ENCODE results near the gene SLIT3.

- TF ChIP-seq POLR2AphosphoS5 (IDR thresholded peaks at IDR 0.05), result no peak
- TF ChIP-seq POLR2A (IDR thresholded peaks at IDR 0.05), result no peak
- TF ChIP-seq, protein P1, sequence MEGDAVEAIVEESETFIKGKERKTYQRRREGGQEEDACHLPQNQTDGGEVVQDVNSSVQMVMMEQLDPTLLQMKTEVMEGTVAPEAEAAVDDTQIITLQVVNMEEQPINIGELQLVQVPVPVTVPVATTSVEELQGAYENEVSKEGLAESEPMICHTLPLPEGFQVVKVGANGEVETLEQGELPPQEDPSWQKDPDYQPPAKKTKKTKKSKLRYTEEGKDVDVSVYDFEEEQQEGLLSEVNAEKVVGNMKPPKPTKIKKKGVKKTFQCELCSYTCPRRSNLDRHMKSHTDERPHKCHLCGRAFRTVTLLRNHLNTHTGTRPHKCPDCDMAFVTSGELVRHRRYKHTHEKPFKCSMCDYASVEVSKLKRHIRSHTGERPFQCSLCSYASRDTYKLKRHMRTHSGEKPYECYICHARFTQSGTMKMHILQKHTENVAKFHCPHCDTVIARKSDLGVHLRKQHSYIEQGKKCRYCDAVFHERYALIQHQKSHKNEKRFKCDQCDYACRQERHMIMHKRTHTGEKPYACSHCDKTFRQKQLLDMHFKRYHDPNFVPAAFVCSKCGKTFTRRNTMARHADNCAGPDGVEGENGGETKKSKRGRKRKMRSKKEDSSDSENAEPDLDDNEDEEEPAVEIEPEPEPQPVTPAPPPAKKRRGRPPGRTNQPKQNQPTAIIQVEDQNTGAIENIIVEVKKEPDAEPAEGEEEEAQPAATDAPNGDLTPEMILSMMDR (IDR thresholded peaks at IDR 0.05), result no peak
Observed at GRCh38 chr5:169020102-169020501, 280.8 kb downstream of the SLIT3 start.

Data from breast epithelium (tissue), 3 donors.